Stomach smooth muscle (tissue), 2 donors: ENCODE data around the gene TPD52L1.
"Not testable (repeated sequence)": the region's sequence is repeated elsewhere in the genome, so short reads cannot be mapped to it uniquely, and the experiment has no call there.

Experiments used
- H3K27ac ChIP-seq: one replicate; pipeline ENCODE4 v1.7.0; 2013; ENCODE audit warnings: mild to moderate bottlenecking, low read length, inconsistent platforms
- H3K27me3 ChIP-seq, 2 donors: one replicate each; pipeline ENCODE4 v1.7.0; 2013; ENCODE audit warnings: low read length in 2 of 2; ENCODE audit not compliant: insufficient read depth in 2 of 2, control insufficient read depth in 1 of 2
- H3K36me3 ChIP-seq, 2 donors: one replicate each; pipeline ENCODE4 v1.7.0; 2013; ENCODE audit warnings: low read length in 2 of 2; ENCODE audit not compliant: control insufficient read depth in 2 of 2, insufficient read depth in 2 of 2
- H3K4me1 ChIP-seq: one replicate; pipeline ENCODE4 v1.7.0; 2013; ENCODE audit warnings: low read length; ENCODE audit not compliant: control insufficient read depth, insufficient read depth
- H3K4me3 ChIP-seq, 2 donors: one replicate each; pipeline ENCODE4 v1.7.0; 2013; ENCODE audit warnings: low read length in 2 of 2
- H3K9ac ChIP-seq, 2 donors: one replicate each; pipeline ENCODE4 v1.7.0; 2013; ENCODE audit warnings: low read length in 2 of 2, mild to moderate bottlenecking in 1 of 2
- H3K9me3 ChIP-seq, 2 donors: one replicate each; pipeline ENCODE4 v1.7.0; 2013; ENCODE audit warnings: low read length in 2 of 2; ENCODE audit not compliant: control insufficient read depth in 2 of 2
- donor health status: healthy.
- donor health status: Pancreatic carcinoma.

Gene TPD52L1

DNA sequence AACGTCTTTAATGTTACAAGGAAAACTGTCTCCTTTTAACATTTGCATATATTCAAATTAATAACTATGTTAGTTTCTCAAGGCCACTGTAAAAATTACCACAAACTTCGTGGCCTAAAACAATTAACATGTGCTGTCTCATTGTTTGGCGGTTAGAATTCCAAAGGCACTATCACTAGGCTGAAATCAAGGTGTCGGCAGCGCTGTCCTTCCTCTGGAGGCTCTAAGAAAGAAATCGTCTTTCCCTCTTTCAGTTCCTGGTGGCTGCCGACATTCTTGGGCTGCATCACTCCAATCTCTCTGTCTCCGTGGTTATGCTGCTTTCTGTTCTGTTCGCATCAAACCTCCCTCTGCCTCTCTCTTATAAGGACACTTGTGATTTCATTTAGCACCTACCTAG is 4.2 kb downstream of the TPD52L1 start:
- no peak overlapping the region for H3K4me3 ChIP-seq
- H3K9ac ChIP-seq = no peak overlapping the region
- no peak overlapping the region for H3K27ac ChIP-seq
- no peaks in the 10 kb centered on the region for H3K9me3 ChIP-seq
- peaks cover 15% of the 10 kb centered on the region for H3K4me1 ChIP-seq
- no peaks in the 10 kb centered on the region for H3K27me3 ChIP-seq
- H3K36me3 ChIP-seq = no peaks in the 10 kb centered on the region

DNA sequence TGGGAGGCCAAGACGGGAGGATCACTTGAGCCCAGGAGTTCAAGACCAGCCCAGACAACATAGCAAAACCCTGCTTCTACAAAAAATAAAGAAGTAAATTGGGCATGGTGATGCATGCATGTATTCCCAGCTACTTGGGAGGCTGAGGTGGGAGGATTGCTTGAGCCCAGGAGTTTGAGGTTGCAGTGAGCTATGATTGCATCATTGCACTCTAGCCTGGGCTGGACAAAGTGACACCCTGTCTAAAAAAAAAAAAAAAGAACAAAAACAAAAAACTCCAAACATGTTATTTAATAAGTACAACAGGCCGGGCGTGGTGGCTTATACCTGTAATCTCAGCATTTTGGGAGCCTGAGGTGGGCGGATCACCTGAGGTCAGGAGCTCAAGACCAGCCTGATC is 9.8 kb downstream of the TPD52L1 start:
- not testable (repeated sequence) for H3K36me3 ChIP-seq, H3K4me1 ChIP-seq, H3K9me3 ChIP-seq, H3K9ac ChIP-seq, H3K27ac ChIP-seq, H3K27me3 ChIP-seq, H3K4me3 ChIP-seq

DNA sequence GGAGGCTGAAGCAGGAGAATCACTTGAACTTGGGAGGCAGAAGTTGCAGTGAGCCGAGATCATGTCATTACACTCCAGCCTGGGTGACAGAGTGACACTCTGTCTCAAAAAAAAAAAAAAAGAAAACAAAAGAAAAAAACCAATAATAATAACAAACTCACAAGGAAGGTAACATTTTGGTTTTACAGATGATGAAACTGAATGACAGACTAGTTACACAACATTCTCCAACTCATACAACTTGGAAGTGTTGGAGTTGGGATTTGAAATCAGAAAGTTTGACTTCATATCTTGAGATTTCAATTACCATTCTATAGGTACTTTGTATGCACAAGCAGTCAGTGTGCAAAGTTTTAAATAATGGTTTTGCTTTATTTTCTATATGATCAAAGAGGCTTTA is 10.2 kb downstream of the TPD52L1 start:
- Histone ChIP-seq H3K36me3 (no peaks in the 10 kb centered on the region), H3K9ac (no peak overlapping the region), H3K4me3 (no peak overlapping the region), H3K4me1 (no peaks in the 10 kb centered on the region), H3K9me3 (no peaks in the 10 kb centered on the region), H3K27ac (no peak overlapping the region), H3K27me3 (no peaks in the 10 kb centered on the region)

DNA sequence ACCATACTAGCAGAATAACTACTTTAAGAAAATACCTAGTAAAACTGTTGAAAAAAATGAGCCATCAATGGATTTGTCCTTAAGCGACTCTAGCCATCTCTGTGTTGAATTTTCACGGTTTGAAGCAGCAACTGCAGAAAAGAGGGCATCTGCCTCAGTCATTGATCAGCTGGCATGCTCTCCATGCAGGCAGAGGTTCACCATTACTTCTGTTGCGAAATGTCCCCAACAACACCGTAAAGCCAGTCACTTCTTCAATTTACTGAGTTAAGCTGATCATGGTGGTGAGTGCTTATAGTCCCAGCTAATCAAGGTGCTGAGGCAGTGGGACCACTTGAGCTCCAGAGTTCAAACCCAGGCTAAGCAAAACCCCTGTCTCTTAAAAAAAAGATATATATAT is 11.1 kb downstream of the TPD52L1 start:
- Histone ChIP-seq H3K4me1 (no peaks in the 10 kb centered on the region), H3K9ac (no peak overlapping the region), H3K4me3 (no peak overlapping the region), H3K27ac (no peak overlapping the region), H3K36me3 (no peaks in the 10 kb centered on the region), H3K9me3 (no peaks in the 10 kb centered on the region), H3K27me3 (no peaks in the 10 kb centered on the region)

DNA sequence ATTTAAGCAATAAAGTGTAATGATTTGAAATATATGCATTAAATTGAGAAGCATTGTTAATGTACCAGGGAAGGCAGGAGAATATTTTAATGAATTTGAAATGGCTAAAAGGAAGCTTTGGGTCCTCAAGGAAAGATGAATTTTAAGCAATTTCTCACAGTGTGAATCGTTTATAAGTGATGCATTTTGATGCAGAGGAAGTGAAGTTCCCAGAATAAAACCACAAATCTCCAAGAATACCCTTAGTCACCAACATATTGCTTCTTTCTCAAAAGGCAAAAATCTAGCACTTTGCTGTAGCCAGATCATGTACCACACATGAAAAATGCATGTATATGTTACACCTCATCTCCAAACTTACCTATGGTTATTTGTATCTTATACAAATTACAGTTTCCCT is 11.7 kb downstream of the TPD52L1 start:
- H3K9ac ChIP-seq = no peak overlapping the region
- H3K4me1 ChIP-seq = no peaks in the 10 kb centered on the region
- no peaks in the 10 kb centered on the region for H3K9me3 ChIP-seq
- H3K27ac ChIP-seq = no peak overlapping the region
- no peak overlapping the region for H3K4me3 ChIP-seq
- H3K36me3 ChIP-seq = no peaks in the 10 kb centered on the region
- H3K27me3 ChIP-seq = no peaks in the 10 kb centered on the region

DNA sequence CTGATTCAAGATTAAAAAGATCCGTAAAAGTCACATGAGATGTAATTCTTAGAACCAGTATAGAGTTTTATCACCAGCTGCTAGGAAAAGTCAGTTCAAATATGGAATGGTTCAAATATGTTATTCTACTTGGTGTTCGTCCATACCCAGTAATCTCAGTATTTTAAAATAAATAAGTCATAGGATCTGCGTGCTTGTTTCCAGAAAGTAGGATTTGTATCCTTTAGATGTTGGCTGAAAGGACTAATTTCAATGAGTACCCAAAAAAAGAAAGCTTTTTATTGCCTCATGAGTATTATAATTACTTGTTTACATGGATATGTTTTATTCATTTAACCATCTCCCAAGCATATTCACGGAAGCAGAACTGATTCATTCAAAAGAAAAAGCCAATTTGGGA is 12.2 kb downstream of the TPD52L1 start:
- H3K27ac ChIP-seq = no peak overlapping the region
- H3K4me1 ChIP-seq = no peaks in the 10 kb centered on the region
- H3K9me3 ChIP-seq = no peaks in the 10 kb centered on the region

DNA sequence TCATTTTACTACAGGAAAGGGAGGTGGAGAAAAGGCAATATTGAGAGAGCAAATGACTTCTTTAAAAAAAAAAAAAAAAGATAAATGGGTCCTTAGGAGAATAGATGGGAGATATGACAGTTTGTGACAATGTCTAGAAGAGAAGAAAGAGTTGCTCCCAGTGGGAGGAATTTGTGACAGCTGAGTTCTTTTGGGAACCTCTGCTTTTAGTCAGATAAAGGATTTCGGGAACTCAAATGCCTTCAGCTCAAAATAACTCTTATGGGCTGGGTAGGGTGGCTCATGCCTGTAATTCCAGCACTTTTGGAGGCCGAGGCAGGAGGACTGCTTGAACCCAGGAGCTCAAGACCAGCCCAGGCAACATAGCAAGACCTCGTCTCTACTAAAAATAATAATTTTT is 13.1 kb downstream of the TPD52L1 start:
- Histone ChIP-seq H3K9ac (no peak overlapping the region), H3K4me3 (no peak overlapping the region), H3K27ac (no peak overlapping the region), H3K27me3 (no peaks in the 10 kb centered on the region), H3K36me3 (no peaks in the 10 kb centered on the region), H3K4me1 (no peaks in the 10 kb centered on the region), H3K9me3 (no peaks in the 10 kb centered on the region)

More for the DNA sequence above, 12.2 kb downstream of the TPD52L1 start:
- H3K36me3 ChIP-seq = no peaks in the 10 kb centered on the region
- H3K27me3 ChIP-seq = no peaks in the 10 kb centered on the region
- H3K4me3 ChIP-seq = no peak overlapping the region
- no peak overlapping the region for H3K9ac ChIP-seq

DNA sequence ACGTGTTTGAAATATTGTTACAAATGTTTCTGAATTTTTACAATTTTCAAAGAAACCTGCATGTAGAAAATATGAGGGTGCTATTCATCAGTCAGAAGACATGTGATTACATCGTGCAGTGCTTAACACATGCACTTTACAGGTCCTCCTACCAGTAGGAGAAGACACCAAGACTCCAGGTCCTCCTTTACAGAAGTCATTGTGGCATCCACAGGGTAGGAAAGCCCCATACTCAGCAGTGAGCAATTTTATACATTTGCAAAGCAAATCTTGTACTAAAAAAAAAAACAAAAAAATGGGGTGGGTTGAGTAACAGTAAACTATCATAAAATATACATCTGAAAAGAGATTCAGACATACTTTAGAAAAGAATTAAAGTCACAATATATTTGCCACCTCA is 14.0 kb downstream of the TPD52L1 start:
- no peaks in the 10 kb centered on the region for H3K27me3 ChIP-seq
- H3K9me3 ChIP-seq = no peaks in the 10 kb centered on the region
- H3K4me3 ChIP-seq = no peak overlapping the region
- H3K4me1 ChIP-seq = no peaks in the 10 kb centered on the region
- H3K27ac ChIP-seq = no peak overlapping the region
- no peaks in the 10 kb centered on the region for H3K36me3 ChIP-seq
- no peak overlapping the region for H3K9ac ChIP-seq

DNA sequence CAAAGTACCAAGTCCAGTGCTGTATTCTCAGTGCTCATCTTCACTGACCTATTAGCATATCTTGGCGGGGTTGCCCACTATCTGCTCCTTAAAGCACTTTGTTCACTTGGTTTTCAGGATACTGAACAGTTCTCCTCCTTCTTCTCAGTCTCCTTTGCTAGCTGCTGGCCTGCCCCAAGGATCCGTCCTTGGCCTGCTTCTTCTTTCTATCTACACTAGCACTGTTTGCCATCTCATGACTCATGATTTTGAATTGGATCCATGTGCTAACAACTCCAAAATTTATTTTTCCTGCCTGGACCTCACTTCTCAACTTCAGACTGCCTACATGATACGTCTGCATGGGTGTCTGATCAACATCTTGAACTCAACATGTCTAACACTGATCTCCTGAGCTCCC is 15.5 kb downstream of the TPD52L1 start:
- H3K9ac ChIP-seq = no peak overlapping the region
- H3K27ac ChIP-seq = no peak overlapping the region
- no peaks in the 10 kb centered on the region for H3K4me1 ChIP-seq
- no peak overlapping the region for H3K4me3 ChIP-seq
- H3K27me3 ChIP-seq = no peaks in the 10 kb centered on the region
- no peaks in the 10 kb centered on the region for H3K9me3 ChIP-seq
- H3K36me3 ChIP-seq = no peaks in the 10 kb centered on the region

DNA sequence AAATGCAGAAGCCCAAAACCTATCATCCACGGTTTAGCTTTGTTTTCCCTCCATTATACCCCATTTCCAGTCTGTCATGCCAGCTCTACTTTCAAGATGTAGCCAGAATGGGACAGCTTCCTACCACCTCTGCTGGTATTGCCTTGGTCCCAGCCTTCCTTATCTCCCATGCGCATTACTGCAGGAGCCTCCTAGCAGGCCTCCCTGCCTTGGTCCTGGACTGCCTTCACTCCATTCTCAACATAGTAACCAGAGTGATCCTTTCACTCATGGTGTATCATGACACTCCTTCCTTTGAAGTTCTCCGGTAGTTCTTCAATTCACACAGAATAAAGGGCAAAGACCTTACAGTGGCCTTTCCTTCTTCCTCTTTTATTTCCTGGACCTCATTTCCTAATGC is 15.9 kb downstream of the TPD52L1 start:
- no peaks in the 10 kb centered on the region for H3K4me1 ChIP-seq
- no peak overlapping the region for H3K4me3 ChIP-seq
- H3K9ac ChIP-seq = no peak overlapping the region
- no peaks in the 10 kb centered on the region for H3K36me3 ChIP-seq
- H3K27me3 ChIP-seq = no peaks in the 10 kb centered on the region
- H3K9me3 ChIP-seq = no peaks in the 10 kb centered on the region
- H3K27ac ChIP-seq = no peak overlapping the region

DNA sequence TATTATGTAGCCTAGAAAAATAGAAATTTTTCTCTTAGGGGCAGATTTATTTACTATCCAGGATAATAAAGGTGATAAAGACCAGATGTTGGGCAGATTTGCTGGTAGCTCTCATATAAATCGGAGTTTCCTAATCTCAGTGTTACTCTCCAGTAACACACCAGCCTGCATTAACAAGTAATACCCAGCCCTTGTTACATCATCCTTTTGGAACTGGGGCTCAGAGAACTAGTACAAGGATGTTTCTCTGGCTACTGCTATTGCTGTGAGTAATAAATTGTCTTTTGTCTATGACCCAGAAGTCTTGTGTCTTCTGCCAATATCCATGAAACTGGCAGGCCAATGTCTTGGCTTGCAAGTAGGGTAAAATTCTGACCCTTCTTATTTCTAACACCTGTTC is 16.8 kb downstream of the TPD52L1 start:
- Histone ChIP-seq H3K27ac (no peak overlapping the region), H3K4me1 (no peaks in the 10 kb centered on the region), H3K4me3 (no peak overlapping the region)

More for the DNA sequence above, 16.8 kb downstream of the TPD52L1 start:
- no peaks in the 10 kb centered on the region for H3K36me3 ChIP-seq
- no peak overlapping the region for H3K9ac ChIP-seq
- no peaks in the 10 kb centered on the region for H3K9me3 ChIP-seq
- H3K27me3 ChIP-seq = no peaks in the 10 kb centered on the region
